NCI-H128 (cell line): ENCODE measurements around the gene GRAPL.
"Not testable (repeated sequence)": the region's sequence is repeated elsewhere in the genome, so short reads cannot be mapped to it uniquely, and the experiment has no call there.

ENCODE experiments used
- DNase-seq: peaks from one replicate; lab custom pipeline; 2025; ENCODE audit not compliant: unreplicated experiment; lab: John Stamatoyannopoulos, UW

Gene GRAPL

DNA sequence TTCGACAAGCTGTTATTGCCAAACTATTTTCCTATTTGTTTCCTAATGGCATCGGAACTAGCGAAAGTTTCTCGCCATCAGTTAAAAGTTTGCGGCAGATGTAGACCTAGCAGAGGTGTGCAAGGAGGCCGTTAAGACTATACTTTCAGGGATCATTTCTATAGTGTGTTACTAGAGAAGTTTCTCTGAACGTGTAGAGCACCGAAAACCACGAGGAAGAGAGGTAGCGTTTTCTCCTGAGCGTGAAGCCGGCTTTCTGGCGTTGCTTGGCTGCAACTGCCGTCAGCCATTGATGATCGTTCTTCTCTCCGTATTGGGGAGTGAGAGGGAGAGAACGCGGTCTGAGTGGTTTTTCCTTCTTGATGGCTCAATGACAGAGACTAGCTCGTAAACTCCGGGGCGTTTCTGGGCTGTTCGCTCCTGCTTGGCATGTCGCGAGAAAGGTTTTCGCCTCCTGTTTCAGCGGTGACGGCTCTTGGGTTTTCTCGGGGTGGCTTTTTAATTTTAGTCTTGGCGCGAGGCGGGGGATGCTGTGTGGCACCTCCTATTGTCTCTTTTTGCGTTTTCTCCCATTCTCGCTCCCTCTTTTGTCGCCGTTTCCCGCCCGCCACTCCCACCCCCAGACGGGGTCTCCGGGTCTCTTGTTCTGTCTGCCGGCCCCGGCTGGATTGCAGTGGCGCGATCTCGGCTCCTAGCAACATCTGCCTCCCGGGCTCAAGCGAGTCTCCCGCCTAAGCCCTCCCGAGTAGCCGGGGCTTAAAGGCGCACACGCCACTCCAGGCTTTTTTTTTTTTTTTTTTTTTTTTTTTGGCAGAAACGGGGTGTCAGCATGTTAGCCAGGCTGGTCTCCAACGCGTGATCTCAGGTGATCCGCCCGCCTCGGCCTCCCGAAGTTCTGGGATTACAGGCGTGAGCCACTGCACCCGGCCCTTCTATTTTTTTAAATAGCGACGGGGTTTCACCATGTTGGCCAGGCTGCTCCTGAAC, 60.8 kb downstream of the GRAPL start:
- DNase-seq = not testable (repeated sequence)

- DNase-seq = not testable (repeated sequence)
Observed at GRCh38 chr17:19188870-19189708, 61.7 kb downstream of the GRAPL start.

GRCh38 chr17:19189781-19190405, 62.5 kb downstream of the GRAPL start:
- not testable (repeated sequence) for DNase-seq

GRCh38 chr17:19196382-19197204, 69.2 kb downstream of the GRAPL start:
- DNase-seq = not testable (repeated sequence)

DNA sequence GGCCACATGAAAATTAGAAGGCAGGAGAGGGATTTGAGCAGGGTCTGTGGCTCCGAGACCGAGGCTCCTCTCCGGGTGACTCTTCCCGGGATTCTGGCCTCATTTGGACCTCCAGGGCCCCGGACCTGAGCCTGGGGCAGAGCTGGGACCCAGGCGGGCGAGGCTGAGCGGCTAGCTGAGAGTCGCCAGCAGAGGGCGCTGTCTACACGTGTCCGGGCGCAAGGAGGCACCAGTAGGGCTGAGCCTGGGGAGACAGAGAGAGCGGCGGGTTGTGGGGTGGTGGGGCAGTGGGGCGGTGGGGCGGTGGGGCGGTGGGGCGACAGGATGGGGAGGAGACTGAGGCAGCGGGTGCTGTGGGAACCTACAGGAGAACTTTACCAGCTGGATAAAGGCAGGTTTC, 75.1 kb downstream of the GRAPL start:
- DNase-seq = not testable (repeated sequence)

DNA sequence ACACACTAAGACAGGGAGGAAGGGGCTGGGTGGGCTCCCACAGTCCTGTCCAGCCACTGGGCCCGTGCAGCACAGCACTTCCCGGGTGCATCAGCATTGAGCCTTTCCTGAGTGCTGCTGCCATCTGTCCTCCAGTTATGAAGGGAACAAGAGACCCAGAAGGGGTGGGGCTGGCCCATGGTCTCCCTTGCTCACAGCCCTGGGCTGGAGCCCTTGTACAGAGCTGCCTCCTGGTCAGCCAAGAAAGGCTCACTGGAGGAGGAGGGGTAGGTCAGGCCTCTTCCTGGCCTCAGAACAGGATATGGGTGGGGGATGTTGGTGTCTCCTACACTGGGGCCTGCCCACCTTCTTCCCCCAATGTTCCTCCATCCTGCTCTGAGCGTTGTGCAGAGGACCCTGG, 76.0 kb downstream of the GRAPL start:
- DNase-seq = not testable (repeated sequence)
